Neural cell (in vitro differentiated cells): Measurements from ENCODE around the gene XRCC3.

Experiments used
- EP300 ChIP-seq: fragments of 450-650 bp; conservative IDR thresholded peaks from 2 replicates; pipeline ENCODE4 v1.6.1; 2014; ENCODE audit warnings: antibody characterized with exemption, mild to moderate bottlenecking, moderate library complexity; ENCODE audit not compliant: poor library complexity, severe bottlenecking
- MXI1 ChIP-seq: fragments of 450-650 bp; conservative IDR thresholded peaks from 2 replicates; pipeline ENCODE4 v1.6.1; 2014; ENCODE audit warnings: antibody characterized with exemption, mild to moderate bottlenecking; ENCODE audit not compliant: poor library complexity, severe bottlenecking
- POLR2AphosphoS5 ChIP-seq: IDR thresholded peaks from 2 replicates; pipeline ENCODE4 v1.6.1; 2012
- SMC3 ChIP-seq: fragments of 450-650 bp; conservative IDR thresholded peaks from 2 replicates; pipeline ENCODE4 v1.6.1; 2014; ENCODE audit warnings: antibody characterized with exemption, mild to moderate bottlenecking, moderate library complexity; ENCODE audit not compliant: poor library complexity
- TAF1 ChIP-seq: IDR thresholded peaks from 2 replicates; pipeline ENCODE4 v1.6.1; 2012; ENCODE audit warnings: low read depth
- TF ChIP-seq, protein P1 (sequence below): fragments of 450-650 bp; IDR thresholded peaks from 2 replicates; pipeline ENCODE4 v1.5.1; 2014; ENCODE audit warnings: antibody characterized with exemption, mild to moderate bottlenecking, moderate library complexity; ENCODE audit not compliant: poor library complexity, severe bottlenecking

DNA sequence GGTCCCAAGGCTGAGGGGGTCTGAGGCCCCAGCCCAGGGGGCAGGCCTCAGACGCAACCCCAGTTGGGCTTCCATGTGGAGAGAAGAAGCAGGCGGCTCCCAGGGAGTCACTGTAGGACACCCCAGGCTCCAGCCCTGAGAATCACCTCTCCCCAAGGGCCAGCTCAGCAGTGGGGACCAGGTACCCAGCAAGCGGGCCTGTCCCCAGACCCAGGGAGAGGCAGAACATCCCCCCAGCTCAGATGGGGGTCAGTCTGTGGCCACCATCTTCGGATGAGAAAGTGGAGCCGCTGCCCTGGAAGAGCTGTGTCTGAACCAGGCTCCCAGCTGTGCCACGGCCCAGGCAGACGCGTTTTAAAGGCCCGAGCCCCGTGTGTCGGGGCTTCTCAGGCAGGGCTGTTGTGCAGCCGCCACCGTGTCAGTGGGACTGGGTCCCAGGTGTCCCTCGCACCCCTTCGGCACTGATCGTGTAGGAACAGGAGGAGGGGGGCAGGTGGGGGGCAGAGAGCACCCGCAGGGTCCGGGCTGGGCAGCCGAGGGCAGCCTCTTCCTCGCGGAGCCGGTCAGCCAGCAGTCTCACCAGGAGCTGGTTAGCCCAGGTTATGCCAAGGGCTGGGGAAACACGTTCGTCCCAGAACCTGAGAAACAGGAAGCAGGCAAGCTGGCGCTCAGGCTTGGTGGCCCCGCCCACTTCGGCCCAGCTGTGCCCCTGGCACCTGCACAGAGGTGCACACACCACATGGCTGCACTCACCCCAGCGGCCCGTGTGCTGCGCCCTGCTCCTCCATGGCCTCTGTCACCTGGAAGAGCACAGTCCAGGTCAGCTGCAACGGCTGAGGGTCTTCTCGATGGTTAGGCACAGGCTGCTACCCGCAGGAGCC is 16.6 kb downstream of the XRCC3 start:
- no peak for TF ChIP-seq TAF1
- no peak for TF ChIP-seq EP300
- no peak for TF ChIP-seq POLR2AphosphoS5
- no peak for TF ChIP-seq SMC3
- TF ChIP-seq, protein P1, sequence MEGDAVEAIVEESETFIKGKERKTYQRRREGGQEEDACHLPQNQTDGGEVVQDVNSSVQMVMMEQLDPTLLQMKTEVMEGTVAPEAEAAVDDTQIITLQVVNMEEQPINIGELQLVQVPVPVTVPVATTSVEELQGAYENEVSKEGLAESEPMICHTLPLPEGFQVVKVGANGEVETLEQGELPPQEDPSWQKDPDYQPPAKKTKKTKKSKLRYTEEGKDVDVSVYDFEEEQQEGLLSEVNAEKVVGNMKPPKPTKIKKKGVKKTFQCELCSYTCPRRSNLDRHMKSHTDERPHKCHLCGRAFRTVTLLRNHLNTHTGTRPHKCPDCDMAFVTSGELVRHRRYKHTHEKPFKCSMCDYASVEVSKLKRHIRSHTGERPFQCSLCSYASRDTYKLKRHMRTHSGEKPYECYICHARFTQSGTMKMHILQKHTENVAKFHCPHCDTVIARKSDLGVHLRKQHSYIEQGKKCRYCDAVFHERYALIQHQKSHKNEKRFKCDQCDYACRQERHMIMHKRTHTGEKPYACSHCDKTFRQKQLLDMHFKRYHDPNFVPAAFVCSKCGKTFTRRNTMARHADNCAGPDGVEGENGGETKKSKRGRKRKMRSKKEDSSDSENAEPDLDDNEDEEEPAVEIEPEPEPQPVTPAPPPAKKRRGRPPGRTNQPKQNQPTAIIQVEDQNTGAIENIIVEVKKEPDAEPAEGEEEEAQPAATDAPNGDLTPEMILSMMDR: no peak
- no peak for TF ChIP-seq MXI1
